ENCODE measurements around the gene NOL4. TPM values are rescaled to one million over a fixed set of nuclear protein-coding genes. Genes with fewer than 3 reads are reported as not detected.

NOL4 gene, protein sequence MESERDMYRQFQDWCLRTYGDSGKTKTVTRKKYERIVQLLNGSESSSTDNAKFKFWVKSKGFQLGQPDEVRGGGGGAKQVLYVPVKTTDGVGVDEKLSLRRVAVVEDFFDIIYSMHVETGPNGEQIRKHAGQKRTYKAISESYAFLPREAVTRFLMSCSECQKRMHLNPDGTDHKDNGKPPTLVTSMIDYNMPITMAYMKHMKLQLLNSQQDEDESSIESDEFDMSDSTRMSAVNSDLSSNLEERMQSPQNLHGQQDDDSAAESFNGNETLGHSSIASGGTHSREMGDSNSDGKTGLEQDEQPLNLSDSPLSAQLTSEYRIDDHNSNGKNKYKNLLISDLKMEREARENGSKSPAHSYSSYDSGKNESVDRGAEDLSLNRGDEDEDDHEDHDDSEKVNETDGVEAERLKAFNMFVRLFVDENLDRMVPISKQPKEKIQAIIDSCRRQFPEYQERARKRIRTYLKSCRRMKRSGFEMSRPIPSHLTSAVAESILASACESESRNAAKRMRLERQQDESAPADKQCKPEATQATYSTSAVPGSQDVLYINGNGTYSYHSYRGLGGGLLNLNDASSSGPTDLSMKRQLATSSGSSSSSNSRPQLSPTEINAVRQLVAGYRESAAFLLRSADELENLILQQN
- 12.3 and 18.4 TPM in 2 replicates for polyA plus RNA-seq

DNA sequence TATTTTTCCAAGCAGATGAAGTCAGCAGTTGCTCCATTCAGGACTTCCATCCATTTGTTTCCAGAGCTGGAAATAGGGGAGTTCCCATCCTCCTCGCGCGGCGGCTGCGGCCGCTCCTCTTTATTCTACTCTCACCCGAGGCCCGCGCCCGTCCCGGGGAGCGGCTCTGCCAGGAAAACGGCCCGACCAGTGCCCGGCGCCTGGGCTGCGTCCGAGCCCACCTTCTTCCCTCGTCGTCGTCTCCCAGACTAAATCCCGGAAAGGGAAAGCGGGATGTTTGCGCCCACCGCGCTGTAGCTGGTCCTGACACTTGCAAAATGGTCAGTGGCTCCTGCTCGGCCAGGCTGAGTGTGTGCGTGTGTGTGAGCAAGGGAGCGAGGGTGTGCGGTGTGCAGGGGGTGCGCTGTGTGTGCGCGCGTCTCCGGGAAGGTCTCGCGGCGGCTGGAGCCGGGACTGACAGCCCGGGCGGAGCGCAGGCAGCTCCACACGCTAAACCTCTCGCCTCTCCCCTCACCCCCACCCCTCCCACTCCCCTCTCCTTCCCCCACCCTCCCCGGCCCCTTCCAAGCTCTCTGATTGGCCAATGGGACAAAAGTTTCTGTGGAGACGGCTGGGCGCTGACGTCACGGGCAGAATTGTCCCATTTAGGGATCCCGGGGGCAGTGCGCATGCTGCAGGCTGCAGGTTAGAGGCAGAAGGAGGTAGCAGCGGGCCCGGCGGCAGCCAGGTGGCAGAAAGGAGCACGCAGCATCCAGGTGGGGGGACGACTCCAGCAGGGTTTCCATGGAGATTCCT lies at the start of gene NOL4:
NOL4 (minus strand) TSS at position 491 of the 795 bp plus-strand sequence. CDS start 1,660 bp downstream, outside the sequence.

Data from Purkinje cell (primary cell).